ENCODE measurements around the gene TLR10.
"Not testable (repeated sequence)": the region's sequence is repeated elsewhere in the genome, so short reads cannot be mapped to it uniquely, and the experiment has no call there.

Gene TLR10, protein sequence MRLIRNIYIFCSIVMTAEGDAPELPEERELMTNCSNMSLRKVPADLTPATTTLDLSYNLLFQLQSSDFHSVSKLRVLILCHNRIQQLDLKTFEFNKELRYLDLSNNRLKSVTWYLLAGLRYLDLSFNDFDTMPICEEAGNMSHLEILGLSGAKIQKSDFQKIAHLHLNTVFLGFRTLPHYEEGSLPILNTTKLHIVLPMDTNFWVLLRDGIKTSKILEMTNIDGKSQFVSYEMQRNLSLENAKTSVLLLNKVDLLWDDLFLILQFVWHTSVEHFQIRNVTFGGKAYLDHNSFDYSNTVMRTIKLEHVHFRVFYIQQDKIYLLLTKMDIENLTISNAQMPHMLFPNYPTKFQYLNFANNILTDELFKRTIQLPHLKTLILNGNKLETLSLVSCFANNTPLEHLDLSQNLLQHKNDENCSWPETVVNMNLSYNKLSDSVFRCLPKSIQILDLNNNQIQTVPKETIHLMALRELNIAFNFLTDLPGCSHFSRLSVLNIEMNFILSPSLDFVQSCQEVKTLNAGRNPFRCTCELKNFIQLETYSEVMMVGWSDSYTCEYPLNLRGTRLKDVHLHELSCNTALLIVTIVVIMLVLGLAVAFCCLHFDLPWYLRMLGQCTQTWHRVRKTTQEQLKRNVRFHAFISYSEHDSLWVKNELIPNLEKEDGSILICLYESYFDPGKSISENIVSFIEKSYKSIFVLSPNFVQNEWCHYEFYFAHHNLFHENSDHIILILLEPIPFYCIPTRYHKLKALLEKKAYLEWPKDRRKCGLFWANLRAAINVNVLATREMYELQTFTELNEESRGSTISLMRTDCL

DNA sequence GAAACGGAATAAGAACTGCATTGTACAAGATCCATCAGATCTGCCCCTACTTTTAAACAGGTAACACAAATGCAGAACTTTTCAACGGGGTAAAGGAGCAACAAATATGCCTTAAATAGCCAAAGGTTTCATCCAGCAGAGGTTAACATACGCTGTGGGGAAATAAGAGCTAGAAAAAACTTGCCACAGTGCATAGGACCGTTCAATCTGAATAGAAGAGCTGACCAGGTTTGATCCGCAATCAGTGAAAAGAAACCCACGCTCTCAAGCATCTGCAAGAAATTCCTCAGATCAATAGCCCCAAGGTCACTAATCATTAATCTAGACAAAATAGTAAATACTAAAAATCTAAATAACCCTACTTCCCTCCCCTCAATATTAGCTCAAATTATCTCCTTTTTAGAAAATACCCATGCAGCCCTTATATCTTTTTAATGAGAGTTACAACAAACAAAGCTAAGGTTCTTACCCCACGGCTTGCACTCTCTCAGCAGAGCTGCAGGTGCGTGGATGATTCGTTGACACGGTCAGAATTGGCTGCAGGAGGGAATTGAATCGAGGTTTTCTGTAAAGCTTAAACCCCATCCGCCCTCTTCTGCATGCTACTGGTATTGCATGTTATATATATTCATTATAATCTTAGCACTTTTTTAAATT, at the start of gene TLR10:
Gene TLR10 (minus strand): TSS at position 539 of the 657 bp plus-strand sequence. CDS start 7,400 bp downstream, outside the sequence.
- peak; percentile 65 for DNase-seq (ENCODE audit: low read depth, low spot score)

DNA sequence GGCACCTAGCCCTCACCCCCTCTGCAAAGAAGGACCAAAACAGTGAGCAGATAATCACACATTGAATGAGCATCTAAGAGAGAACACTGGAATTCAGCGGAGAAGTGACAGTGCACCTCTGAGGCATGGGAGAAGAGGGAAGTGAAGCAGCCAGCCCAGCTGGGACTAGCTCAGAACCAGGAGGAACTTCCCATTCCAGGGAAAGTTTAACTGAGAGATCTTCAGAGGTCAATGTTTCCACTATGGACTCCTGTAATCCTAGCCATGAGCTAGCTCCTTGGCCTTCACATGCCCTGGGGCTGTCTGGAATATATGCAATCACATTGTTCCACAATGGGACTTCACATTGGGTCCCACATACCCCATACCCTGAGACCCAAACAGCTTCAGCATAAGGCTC, 49.4 kb upstream of the TLR10 start:
- DNase-seq (ENCODE audit: low read depth, low spot score) = no peak

DNA sequence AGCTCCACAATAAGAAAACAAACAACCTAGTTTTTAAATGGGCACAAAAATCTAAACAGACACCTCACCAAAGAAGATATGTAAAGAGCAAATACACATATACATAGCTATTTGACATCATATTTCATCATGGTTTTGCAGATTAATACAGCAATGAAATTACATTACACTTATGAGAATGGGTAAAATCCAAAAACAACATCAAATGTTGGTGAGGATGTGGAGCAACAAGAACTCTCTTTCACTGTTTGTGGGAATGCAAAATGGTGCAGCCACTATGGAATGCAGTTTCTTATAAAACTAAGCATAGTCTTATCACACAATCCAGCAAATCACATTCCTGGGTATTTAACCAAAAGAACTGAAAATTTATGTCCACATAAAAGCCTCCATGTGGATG, 48.9 kb upstream of the TLR10 start:
- peak; percentile 16 for DNase-seq (ENCODE audit: low read depth, low spot score)

- no peak for DNase-seq (ENCODE audit: low read depth, low spot score)
These were observed 46.4 kb upstream of the TLR10 start for GRCh38 chr4:38829237-38829636.

GRCh38 chr4:38823766-38824165, 41.0 kb upstream of the TLR10 start:
- DNase-seq (ENCODE audit: low read depth, low spot score) = no peak

DNA sequence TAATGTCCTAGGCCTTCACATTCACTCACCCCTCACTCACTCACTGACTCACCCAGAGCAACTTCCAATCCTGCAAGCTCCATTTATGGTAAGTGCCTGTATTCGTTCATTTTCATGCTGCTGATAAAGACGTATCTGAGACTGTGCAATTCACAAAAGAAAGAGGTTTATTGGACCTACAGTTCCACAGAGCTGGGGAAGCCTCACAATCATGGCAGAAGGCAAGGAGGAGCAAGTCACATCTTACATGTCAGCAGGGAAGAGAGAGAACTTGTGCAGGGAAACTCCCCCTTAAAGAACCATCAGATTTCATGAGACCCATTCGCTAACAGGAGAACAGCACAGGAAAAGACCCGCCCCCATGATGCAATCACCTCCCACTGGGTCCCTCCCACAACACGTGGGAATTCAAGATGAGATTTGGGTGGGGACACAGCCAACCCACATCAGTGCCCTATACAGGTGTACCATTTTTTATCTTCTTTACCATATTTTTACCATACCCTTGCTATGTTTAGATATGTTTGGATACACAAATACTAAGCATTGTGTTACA, 40.0 kb upstream of the TLR10 start:
- DNase-seq (ENCODE audit: low read depth, low spot score) = no peak

DNA sequence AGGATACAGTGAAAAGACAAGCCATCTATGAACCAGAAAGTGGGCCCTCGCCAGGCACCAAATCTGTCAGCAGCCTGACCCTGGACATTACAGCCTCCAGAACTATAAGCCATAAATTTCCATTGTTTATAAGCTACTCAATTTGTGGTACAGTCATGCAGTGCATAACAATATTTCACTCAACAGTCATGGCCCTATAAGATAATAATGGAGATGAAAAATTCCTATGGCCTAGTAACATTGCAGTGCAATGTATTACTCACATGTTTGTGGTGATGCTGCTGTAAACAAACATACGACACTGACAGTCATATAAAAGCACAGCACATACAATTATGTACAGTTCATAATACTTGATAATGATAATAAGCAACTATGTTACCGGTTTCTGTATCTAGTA, 38.9 kb upstream of the TLR10 start:
- no peak for DNase-seq (ENCODE audit: low read depth, low spot score)

- DNase-seq (ENCODE audit: low read depth, low spot score) = no peak
These were observed 37.7 kb upstream of the TLR10 start for GRCh38 chr4:38820329-38821061.

- DNase-seq (ENCODE audit: low read depth, low spot score) = peak; percentile 63
These were observed 36.8 kb upstream of the TLR10 start for GRCh38 chr4:38819569-38819968.

DNA sequence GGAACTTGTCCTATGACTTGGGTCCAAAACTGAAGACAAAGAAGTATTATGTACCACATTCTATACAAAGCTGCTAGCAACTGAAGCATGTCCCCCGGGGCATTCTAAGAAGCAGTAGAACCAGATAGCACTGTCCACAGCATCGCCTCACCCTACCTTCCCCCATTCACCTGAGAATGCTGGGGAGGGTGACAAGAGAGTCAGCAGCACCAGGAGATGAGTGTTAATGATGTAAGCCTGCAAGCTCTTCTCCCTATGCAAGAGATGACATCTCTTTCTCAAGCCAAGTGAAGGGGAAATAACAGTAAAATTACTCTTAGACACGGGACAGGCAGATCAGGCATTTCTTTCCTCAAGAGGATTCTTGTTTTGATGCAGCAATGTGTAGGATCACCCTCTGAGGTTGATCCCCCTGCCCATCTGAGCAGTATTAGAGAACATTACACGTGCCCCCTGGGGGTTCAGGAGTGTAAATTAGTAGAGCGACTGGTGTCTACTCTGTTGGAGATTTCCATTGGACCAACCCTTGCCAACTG, 35.7 kb upstream of the TLR10 start:
- no peak for DNase-seq (ENCODE audit: low read depth, low spot score)

- DNase-seq (ENCODE audit: low read depth, low spot score) = peak; percentile 31
These were observed 33.3 kb upstream of the TLR10 start for GRCh38 chr4:38815885-38816782.

- DNase-seq (ENCODE audit: low read depth, low spot score) = no peak
These were observed 31.6 kb upstream of the TLR10 start for GRCh38 chr4:38814386-38814785.

- DNase-seq (ENCODE audit: low read depth, low spot score) = no peak
These were observed 28.5 kb upstream of the TLR10 start for GRCh38 chr4:38811297-38811696.

DNA sequence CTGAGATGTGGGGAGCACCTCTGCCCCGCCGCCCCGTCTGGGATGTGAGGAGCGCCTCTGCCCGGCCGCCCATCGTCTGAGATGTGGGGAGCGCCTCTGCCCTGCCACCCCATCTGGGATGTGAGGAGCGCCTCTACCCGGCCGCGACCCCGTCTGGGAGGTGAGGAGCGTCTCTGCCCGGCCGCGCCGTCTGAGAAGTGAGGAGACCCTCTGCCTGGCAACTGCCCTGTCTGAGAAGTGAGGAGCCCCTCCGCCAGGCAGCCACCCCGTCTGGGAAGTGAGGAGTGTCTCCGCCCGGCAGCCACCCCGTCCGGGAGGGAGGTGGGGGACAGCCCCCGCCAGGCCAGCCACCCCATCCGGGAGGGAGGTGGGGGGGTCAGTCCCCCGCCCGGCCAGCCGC, 24.7 kb upstream of the TLR10 start:
- not testable (repeated sequence) for DNase-seq (ENCODE audit: low read depth, low spot score)

DNA sequence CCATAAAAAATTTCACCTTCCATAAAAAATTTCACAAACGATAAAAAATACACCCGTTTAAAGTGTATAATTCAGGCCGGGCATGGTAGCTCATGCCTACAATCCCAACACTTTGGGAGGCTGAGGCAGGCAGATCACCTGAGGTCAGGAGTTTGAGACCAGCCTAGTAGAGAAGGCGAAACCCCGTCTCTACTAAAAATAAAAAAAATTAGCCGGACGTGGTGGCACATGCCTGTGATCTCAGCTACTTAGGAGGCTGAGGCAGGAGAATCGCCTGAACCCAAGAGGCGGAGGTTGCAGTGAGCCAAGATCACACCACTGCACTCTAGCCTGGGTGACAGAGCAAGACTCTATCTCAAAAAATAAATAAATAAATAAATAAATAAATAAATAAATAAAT, 23.5 kb upstream of the TLR10 start:
- DNase-seq (ENCODE audit: low read depth, low spot score) = not testable (repeated sequence)

GRCh38 chr4:38805530-38806145, 22.8 kb upstream of the TLR10 start:
- DNase-seq (ENCODE audit: low read depth, low spot score) = no peak

- DNase-seq (ENCODE audit: low read depth, low spot score) = peak; percentile 76
These were observed 22.0 kb upstream of the TLR10 start, which contains the start of gene TLR1 for GRCh38 chr4:38804654-38805295. TSS of gene TLR1 (minus strand) at chr4:38804791. CDS start at chr4:38798831, 5,960 bp downstream.

- no peak for DNase-seq (ENCODE audit: low read depth, low spot score)
These were observed 21.3 kb upstream of the TLR10 start for GRCh38 chr4:38803833-38804653.
